RWPE2 (cell line): ENCODE results near the gene ZNF202.

Source experiments
- ATAC-seq: fragments of 200-7000 bp; cut with Tn5 transposase; 3 replicates; pipeline ENCODE4 v1.9.1; 2021; ENCODE audit warnings: low read depth
- DNase-seq: peaks from one replicate; pipeline ENCODE4 v3.0.0-alpha.2; 2020; ENCODE audit warnings: low spot score
- H3K27ac ChIP-seq: fragments of 450-650 bp; 2 replicates; pipeline ENCODE4 v1.5.1; 2017; ENCODE audit warnings: mild to moderate bottlenecking; ENCODE audit not compliant: poor library complexity, severe bottlenecking
- H3K27me3 ChIP-seq: fragments of 250-450 bp; sonication (Bioruptor Pico); 2 replicates; pipeline ENCODE4 v1.5.1; 2021; ENCODE audit warnings: mild to moderate bottlenecking, moderate library complexity; ENCODE audit not compliant: insufficient read depth, poor library complexity, severe bottlenecking
- H3K36me3 ChIP-seq: fragments of 250-450 bp; sonication (Bioruptor Pico); 2 replicates; pipeline ENCODE4 v1.5.1; 2020; ENCODE audit warnings: low read depth, mild to moderate bottlenecking, moderate library complexity
- H3K4me1 ChIP-seq: fragments of 250-450 bp; sonication (Bioruptor Pico); 2 replicates; pipeline ENCODE4 v1.5.1; 2021; ENCODE audit warnings: mild to moderate bottlenecking, moderate library complexity; ENCODE audit not compliant: insufficient read depth, poor library complexity, severe bottlenecking
- H3K4me3 ChIP-seq: fragments of 250-450 bp; sonication (Bioruptor Pico); 2 replicates; pipeline ENCODE4 v1.5.1; 2021; ENCODE audit warnings: mild to moderate bottlenecking, moderate library complexity; ENCODE audit not compliant: severe bottlenecking
- H3K9me3 ChIP-seq: fragments of 250-450 bp; sonication (Bioruptor Pico); 2 replicates; pipeline ENCODE4 v1.5.1; 2021; ENCODE audit warnings: mild to moderate bottlenecking, moderate library complexity; ENCODE audit not compliant: severe bottlenecking
- TF ChIP-seq, protein P1 (sequence below): fragments of 450-650 bp; IDR thresholded peaks from one replicate; pipeline ENCODE4 v1.5.1; 2017; ENCODE audit warnings: mild to moderate bottlenecking, moderate library complexity; ENCODE audit not compliant: poor library complexity, severe bottlenecking

ZNF202 gene

DNA sequence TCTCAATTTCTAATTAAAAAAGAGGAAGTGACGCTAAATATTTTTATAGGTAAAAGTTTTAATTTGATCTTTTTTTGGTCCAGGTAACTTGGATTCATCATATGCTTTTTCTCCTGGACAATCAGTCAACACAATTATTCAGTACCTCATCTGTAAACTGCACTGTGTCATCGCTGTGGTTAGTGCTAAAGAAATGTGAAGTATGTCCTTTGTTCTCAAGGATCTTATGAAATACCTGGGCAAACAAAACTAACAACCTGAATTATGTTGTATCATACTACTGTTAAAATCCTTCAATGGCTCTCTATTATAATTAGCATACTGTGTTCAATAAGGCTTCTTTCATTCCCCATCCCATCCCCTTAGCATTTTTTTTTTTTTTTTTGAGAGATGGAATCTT, 67.2 kb downstream of the ZNF202 start:
- Histone ChIP-seq H3K9me3 (no peaks in the 10 kb centered on the region), H3K4me3 (no peak overlapping the region), H3K27ac (no peak overlapping the region), H3K4me1 (no peaks in the 10 kb centered on the region), H3K27me3 (no peaks in the 10 kb centered on the region), H3K36me3 (no peaks in the 10 kb centered on the region)
- TF ChIP-seq, protein P1, sequence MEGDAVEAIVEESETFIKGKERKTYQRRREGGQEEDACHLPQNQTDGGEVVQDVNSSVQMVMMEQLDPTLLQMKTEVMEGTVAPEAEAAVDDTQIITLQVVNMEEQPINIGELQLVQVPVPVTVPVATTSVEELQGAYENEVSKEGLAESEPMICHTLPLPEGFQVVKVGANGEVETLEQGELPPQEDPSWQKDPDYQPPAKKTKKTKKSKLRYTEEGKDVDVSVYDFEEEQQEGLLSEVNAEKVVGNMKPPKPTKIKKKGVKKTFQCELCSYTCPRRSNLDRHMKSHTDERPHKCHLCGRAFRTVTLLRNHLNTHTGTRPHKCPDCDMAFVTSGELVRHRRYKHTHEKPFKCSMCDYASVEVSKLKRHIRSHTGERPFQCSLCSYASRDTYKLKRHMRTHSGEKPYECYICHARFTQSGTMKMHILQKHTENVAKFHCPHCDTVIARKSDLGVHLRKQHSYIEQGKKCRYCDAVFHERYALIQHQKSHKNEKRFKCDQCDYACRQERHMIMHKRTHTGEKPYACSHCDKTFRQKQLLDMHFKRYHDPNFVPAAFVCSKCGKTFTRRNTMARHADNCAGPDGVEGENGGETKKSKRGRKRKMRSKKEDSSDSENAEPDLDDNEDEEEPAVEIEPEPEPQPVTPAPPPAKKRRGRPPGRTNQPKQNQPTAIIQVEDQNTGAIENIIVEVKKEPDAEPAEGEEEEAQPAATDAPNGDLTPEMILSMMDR: no peak
- DNase-seq (no peak), ATAC-seq (peak; percentile 88)
